HEK293 (cell line): Measurements from ENCODE around the gene SFR1.

Experiments
- ATF2 ChIP-seq: fragments of 450-650 bp; formaldehyde crosslinking; IDR thresholded peaks from 2 replicates; pipeline ENCODE4 v1.5.1; 2016; ENCODE audit warnings: missing biosample characterization, missing genetic modification characterization, low read depth
- FEZF1 ChIP-seq: fragments of 450-650 bp; formaldehyde crosslinking; IDR thresholded peaks from 2 replicates; pipeline ENCODE4 v1.5.1; 2016; ENCODE audit warnings: missing biosample characterization, missing genetic modification characterization
- HOXA7 ChIP-seq: sonication (generic); formaldehyde crosslinking; IDR thresholded peaks from 2 replicates; pipeline ENCODE4 v1.8.1; 2022; ENCODE audit warnings: missing genetic modification reagents, borderline replicate concordance
- KLF16 ChIP-seq: fragments of 450-650 bp; formaldehyde crosslinking; IDR thresholded peaks from 2 replicates; pipeline ENCODE4 v1.5.1; 2017; ENCODE audit warnings: missing biosample characterization, missing genetic modification characterization
- KLF8 ChIP-seq: fragments of 450-650 bp; formaldehyde crosslinking; IDR thresholded peaks from 2 replicates; pipeline ENCODE4 v1.5.1; 2016; ENCODE audit warnings: missing biosample characterization, missing genetic modification characterization
- MZF1 ChIP-seq: fragments of 450-650 bp; formaldehyde crosslinking; IDR thresholded peaks from 2 replicates; pipeline ENCODE4 v1.5.1; 2017; ENCODE audit warnings: missing biosample characterization, missing genetic modification characterization, borderline replicate concordance
- SCRT2 ChIP-seq: fragments of 450-650 bp; formaldehyde crosslinking; IDR thresholded peaks from 2 replicates; pipeline ENCODE4 v1.5.1; 2016; ENCODE audit warnings: missing biosample characterization, missing genetic modification characterization
- TRIM28 ChIP-seq: IDR thresholded peaks from 2 replicates; pipeline ENCODE4 v1.6.1; 2011; ENCODE audit warnings: low read length, control low read depth, borderline replicate concordance
- YY1 ChIP-seq: fragments of 450-650 bp; formaldehyde crosslinking; IDR thresholded peaks from 2 replicates; pipeline ENCODE4 v1.5.1; 2018; ENCODE audit warnings: missing biosample characterization, missing genetic modification characterization
- ZBTB7A ChIP-seq: fragments of 450-650 bp; formaldehyde crosslinking; IDR thresholded peaks from 2 replicates; pipeline ENCODE4 v1.5.1; 2016; ENCODE audit warnings: low read depth, missing biosample characterization, missing genetic modification characterization
- ZNF132 ChIP-seq: fragments of 450-650 bp; formaldehyde crosslinking; IDR thresholded peaks from 2 replicates; pipeline ENCODE4 v1.5.1; 2017; ENCODE audit warnings: missing biosample characterization, missing genetic modification characterization, borderline replicate concordance
- ZNF138 ChIP-seq: fragments of 450-650 bp; formaldehyde crosslinking; IDR thresholded peaks from 2 replicates; pipeline ENCODE4 v1.5.1; 2016; ENCODE audit warnings: missing biosample characterization, missing genetic modification characterization, borderline replicate concordance
- ZNF175 ChIP-seq: fragments of 450-650 bp; formaldehyde crosslinking; IDR thresholded peaks from 2 replicates; pipeline ENCODE4 v1.5.1; 2016; ENCODE audit warnings: missing biosample characterization, missing genetic modification characterization
- ZNF2 ChIP-seq: fragments of 450-650 bp; formaldehyde crosslinking; IDR thresholded peaks from 2 replicates; pipeline ENCODE4 v1.5.1; 2016; ENCODE audit warnings: missing biosample characterization, missing genetic modification characterization
- ZNF311 ChIP-seq: fragments of 450-650 bp; formaldehyde crosslinking; IDR thresholded peaks from 2 replicates; pipeline ENCODE4 v1.5.1; 2017; ENCODE audit warnings: missing biosample characterization, missing genetic modification characterization, borderline replicate concordance
- ZNF324 ChIP-seq: fragments of 450-650 bp; formaldehyde crosslinking; IDR thresholded peaks from 2 replicates; pipeline ENCODE4 v1.5.1; 2016; ENCODE audit warnings: missing biosample characterization, missing genetic modification characterization
- ZNF350 ChIP-seq: fragments of 450-650 bp; formaldehyde crosslinking; IDR thresholded peaks from 2 replicates; pipeline ENCODE4 v1.5.0; 2017; ENCODE audit warnings: missing biosample characterization, mild to moderate bottlenecking, missing genetic modification characterization
- ZNF433 ChIP-seq: fragments of 450-650 bp; formaldehyde crosslinking; IDR thresholded peaks from 2 replicates; pipeline ENCODE4 v1.5.1; 2016; ENCODE audit warnings: missing biosample characterization, missing genetic modification characterization, low read depth
- ZNF501 ChIP-seq: fragments of 450-650 bp; formaldehyde crosslinking; IDR thresholded peaks from 2 replicates; pipeline ENCODE4 v1.5.1; 2016; ENCODE audit warnings: missing biosample characterization, missing genetic modification characterization
- ZNF561 ChIP-seq: fragments of 450-650 bp; IDR thresholded peaks from 2 replicates; pipeline ENCODE4 v1.5.1; 2018; ENCODE audit warnings: missing biosample characterization, missing genetic modification characterization, borderline replicate concordance
- ZNF626 ChIP-seq: fragments of 450-650 bp; sonication (Bioruptor Pico); formaldehyde crosslinking; IDR thresholded peaks from 2 replicates; pipeline ENCODE4 v1.5.1; 2018; ENCODE audit warnings: missing biosample characterization, missing genetic modification characterization, inconsistent platforms
- ZSCAN18 ChIP-seq: fragments of 450-650 bp; formaldehyde crosslinking; IDR thresholded peaks from 2 replicates; pipeline ENCODE4 v1.5.1; 2016; ENCODE audit warnings: missing biosample characterization, missing genetic modification characterization
- ZSCAN23 ChIP-seq: fragments of 450-650 bp; formaldehyde crosslinking; IDR thresholded peaks from 2 replicates; pipeline ENCODE4 v1.5.1; 2016; ENCODE audit warnings: missing biosample characterization, missing genetic modification characterization
- ZXDB ChIP-seq: fragments of 450-650 bp; formaldehyde crosslinking; IDR thresholded peaks from 2 replicates; pipeline ENCODE4 v1.5.1; 2016; ENCODE audit warnings: missing biosample characterization, missing genetic modification characterization
- TF ChIP-seq, protein P1 (sequence below): fragments of 450-650 bp; formaldehyde crosslinking; IDR thresholded peaks from 2 replicates; pipeline ENCODE4 v1.5.1; 2017; ENCODE audit warnings: missing biosample characterization, missing genetic modification characterization
- TF ChIP-seq, protein P2 (sequence below): fragments of 450-650 bp; formaldehyde crosslinking; IDR thresholded peaks from 2 replicates; pipeline ENCODE4 v1.5.1; 2016; ENCODE audit warnings: missing biosample characterization, missing genetic modification characterization, borderline replicate concordance
- TF ChIP-seq, protein P3 (sequence below): fragments of 450-650 bp; formaldehyde crosslinking; IDR thresholded peaks from 2 replicates; pipeline ENCODE4 v1.5.1; 2016; ENCODE audit warnings: missing biosample characterization, missing genetic modification characterization
- TF ChIP-seq, protein P4 (sequence below): fragments of 450-650 bp; formaldehyde crosslinking; IDR thresholded peaks from 2 replicates; pipeline ENCODE4 v1.5.1; 2016; ENCODE audit warnings: missing biosample characterization, missing genetic modification characterization

SFR1 gene

GRCh38 chr10:104121485-104122224, at the start of gene SFR1 (continued):
- TF ChIP-seq, protein P1, sequence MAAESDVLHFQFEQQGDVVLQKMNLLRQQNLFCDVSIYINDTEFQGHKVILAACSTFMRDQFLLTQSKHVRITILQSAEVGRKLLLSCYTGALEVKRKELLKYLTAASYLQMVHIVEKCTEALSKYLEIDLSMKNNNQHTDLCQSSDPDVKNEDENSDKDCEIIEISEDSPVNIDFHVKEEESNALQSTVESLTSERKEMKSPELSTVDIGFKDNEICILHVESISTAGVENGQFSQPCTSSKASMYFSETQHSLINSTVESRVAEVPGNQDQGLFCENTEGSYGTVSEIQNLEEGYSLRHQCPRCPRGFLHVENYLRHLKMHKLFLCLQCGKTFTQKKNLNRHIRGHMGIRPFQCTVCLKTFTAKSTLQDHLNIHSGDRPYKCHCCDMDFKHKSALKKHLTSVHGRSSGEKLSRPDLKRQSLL (tag by site-specific recombination), result no peak
- TF ChIP-seq ZNF2, result no peak
- no peak for TF ChIP-seq ZSCAN18 (tag by site-specific recombination)
- TF ChIP-seq ZNF501 (tag by site-specific recombination), result peak; percentile 72; the same call in 1 of the 2 replicates
- TF ChIP-seq KLF16 (tag by site-specific recombination), result 0 out of 2 replicates have a peak, but pooled peaks have one; percentile 4
- no peak for TF ChIP-seq ZNF311 (tag by site-specific recombination)
- TF ChIP-seq, protein P2, sequence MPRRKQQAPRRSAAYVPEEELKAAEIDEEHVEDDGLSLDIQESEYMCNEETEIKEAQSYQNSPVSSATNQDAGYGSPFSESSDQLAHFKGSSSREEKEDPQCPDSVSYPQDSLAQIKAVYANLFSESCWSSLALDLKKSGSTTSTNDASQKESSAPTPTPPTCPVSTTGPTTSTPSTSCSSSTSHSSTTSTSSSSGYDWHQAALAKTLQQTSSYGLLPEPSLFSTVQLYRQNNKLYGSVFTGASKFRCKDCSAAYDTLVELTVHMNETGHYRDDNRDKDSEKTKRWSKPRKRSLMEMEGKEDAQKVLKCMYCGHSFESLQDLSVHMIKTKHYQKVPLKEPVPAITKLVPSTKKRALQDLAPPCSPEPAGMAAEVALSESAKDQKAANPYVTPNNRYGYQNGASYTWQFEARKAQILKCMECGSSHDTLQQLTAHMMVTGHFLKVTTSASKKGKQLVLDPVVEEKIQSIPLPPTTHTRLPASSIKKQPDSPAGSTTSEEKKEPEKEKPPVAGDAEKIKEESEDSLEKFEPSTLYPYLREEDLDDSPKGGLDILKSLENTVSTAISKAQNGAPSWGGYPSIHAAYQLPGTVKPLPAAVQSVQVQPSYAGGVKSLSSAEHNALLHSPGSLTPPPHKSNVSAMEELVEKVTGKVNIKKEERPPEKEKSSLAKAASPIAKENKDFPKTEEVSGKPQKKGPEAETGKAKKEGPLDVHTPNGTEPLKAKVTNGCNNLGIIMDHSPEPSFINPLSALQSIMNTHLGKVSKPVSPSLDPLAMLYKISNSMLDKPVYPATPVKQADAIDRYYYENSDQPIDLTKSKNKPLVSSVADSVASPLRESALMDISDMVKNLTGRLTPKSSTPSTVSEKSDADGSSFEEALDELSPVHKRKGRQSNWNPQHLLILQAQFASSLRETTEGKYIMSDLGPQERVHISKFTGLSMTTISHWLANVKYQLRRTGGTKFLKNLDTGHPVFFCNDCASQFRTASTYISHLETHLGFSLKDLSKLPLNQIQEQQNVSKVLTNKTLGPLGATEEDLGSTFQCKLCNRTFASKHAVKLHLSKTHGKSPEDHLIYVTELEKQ, result no peak
- TF ChIP-seq ZNF138 (tag by site-specific recombination), result no peak
- TF ChIP-seq, protein P3, sequence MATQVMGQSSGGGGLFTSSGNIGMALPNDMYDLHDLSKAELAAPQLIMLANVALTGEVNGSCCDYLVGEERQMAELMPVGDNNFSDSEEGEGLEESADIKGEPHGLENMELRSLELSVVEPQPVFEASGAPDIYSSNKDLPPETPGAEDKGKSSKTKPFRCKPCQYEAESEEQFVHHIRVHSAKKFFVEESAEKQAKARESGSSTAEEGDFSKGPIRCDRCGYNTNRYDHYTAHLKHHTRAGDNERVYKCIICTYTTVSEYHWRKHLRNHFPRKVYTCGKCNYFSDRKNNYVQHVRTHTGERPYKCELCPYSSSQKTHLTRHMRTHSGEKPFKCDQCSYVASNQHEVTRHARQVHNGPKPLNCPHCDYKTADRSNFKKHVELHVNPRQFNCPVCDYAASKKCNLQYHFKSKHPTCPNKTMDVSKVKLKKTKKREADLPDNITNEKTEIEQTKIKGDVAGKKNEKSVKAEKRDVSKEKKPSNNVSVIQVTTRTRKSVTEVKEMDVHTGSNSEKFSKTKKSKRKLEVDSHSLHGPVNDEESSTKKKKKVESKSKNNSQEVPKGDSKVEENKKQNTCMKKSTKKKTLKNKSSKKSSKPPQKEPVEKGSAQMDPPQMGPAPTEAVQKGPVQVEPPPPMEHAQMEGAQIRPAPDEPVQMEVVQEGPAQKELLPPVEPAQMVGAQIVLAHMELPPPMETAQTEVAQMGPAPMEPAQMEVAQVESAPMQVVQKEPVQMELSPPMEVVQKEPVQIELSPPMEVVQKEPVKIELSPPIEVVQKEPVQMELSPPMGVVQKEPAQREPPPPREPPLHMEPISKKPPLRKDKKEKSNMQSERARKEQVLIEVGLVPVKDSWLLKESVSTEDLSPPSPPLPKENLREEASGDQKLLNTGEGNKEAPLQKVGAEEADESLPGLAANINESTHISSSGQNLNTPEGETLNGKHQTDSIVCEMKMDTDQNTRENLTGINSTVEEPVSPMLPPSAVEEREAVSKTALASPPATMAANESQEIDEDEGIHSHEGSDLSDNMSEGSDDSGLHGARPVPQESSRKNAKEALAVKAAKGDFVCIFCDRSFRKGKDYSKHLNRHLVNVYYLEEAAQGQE (tag by site-specific recombination), result no peak
- TF ChIP-seq YY1 (tag by site-specific recombination), result no peak
- no peak for TF ChIP-seq ATF2
- TF ChIP-seq ZNF433 (tag by site-specific recombination), result no peak
- peak; percentile 98 for TF ChIP-seq FEZF1 (tag by site-specific recombination)
- no peak for TF ChIP-seq ZNF561 (tag by site-specific recombination)
- peak; percentile 24; the same call in 1 of the 2 replicates for TF ChIP-seq ZBTB7A
- TF ChIP-seq, protein P4, sequence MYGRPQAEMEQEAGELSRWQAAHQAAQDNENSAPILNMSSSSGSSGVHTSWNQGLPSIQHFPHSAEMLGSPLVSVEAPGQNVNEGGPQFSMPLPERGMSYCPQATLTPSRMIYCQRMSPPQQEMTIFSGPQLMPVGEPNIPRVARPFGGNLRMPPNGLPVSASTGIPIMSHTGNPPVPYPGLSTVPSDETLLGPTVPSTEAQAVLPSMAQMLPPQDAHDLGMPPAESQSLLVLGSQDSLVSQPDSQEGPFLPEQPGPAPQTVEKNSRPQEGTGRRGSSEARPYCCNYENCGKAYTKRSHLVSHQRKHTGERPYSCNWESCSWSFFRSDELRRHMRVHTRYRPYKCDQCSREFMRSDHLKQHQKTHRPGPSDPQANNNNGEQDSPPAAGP (tag by site-specific recombination), result peak; percentile 62
- TF ChIP-seq ZNF626 (tag by site-specific recombination), result no peak
- peak; percentile 81 for TF ChIP-seq KLF8
- TF ChIP-seq HOXA7 (CRISPR knock-in tag), result no peak
- TF ChIP-seq ZXDB, result peak; percentile 63; the same call in 1 of the 2 replicates
- TF ChIP-seq TRIM28, result no peak
- TF ChIP-seq ZNF324 (tag by site-specific recombination), result peak; percentile 73; the same call in 1 of the 2 replicates
- TF ChIP-seq ZSCAN23 (tag by site-specific recombination), result 0 out of 2 replicates have a peak, but pooled peaks have one; percentile 20
- peak; percentile 81 for TF ChIP-seq SCRT2 (tag by site-specific recombination)
- no peak for TF ChIP-seq MZF1 (tag by site-specific recombination)
- no peak for TF ChIP-seq ZNF175 (tag by site-specific recombination)
- TF ChIP-seq ZNF132 (tag by site-specific recombination), result no peak
- TF ChIP-seq ZNF350, result no peak
